Kidney tubule cell (primary cell): Measurements from ENCODE around the gene GNA12.

Experiments
- DNase-seq: peaks from one replicate; pipeline ENCODE4 v3.0.0-alpha.2; 2018; ENCODE audit warnings: low spot score

Gene GNA12

GRCh38 chr7:2817456-2817855 lies 26.7 kb downstream of the GNA12 start:
- DNase-seq = no peak

DNA sequence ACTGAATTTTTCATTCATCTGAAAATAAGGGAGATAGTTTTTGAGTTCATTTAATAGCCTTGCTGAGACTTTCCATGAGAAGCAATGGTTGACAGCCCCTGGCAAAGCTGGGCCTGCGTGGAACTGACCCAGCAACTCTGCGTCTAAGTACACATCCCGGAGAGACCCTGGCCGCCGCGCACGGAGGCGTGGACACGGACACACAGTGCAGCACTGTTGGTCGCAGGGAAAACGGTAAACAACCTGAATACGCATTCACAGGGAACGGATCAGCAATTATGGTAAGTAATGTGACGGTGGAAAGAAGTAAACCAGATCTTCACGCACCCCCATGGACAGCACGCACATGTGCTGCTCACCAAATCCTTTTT lies 28.2 kb downstream of the GNA12 start:
- DNase-seq = no peak

GRCh38 chr7:2814946-2815874 lies 28.9 kb downstream of the GNA12 start:
- DNase-seq = no peak

- DNase-seq = no peak
Observed at GRCh38 chr7:2814186-2814945, 29.7 kb downstream of the GNA12 start.

- peak; percentile 71 for DNase-seq
Observed at GRCh38 chr7:2813350-2814185, 30.5 kb downstream of the GNA12 start.

DNA sequence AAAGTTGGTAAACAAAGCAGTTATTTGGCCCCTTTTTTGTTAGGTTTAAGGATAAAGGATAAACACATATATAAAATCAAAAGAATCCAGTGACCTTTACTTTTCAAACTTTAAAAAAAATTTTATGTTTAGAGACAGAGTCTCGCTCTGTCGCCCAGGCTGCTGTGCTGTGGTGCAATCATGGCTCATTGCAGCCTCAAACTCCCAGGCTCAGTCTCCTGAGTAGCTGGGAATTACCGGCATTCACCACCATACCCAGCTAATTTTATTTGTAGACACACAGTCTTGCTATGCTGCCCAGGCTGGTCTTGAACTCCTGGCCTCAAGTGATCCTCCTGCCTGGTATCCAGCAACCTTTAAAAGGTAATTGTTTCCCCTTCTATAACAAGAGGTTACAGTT lies 31.3 kb downstream of the GNA12 start:
- DNase-seq = peak; percentile 44

DNA sequence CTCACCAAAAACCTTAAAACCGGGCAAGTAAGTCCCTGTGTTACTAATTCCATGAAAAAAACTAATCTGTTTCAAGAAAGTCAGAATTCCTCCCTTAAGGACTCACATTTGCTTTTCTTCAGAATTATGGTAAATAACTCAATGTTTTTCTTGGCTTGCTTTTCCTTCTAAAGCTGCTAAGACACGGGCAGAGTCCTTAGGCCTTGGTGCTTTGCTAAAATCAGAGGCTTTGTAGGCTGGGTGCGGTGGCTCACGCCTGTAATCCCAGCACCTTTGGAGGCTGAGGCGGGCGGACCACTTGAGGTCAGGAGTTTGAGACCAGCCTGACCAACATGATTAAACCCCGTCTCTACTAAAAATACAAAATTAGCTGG lies 32.0 kb downstream of the GNA12 start:
- no peak for DNase-seq

GRCh38 chr7:2811476-2812113 lies 32.5 kb downstream of the GNA12 start:
- no peak for DNase-seq

DNA sequence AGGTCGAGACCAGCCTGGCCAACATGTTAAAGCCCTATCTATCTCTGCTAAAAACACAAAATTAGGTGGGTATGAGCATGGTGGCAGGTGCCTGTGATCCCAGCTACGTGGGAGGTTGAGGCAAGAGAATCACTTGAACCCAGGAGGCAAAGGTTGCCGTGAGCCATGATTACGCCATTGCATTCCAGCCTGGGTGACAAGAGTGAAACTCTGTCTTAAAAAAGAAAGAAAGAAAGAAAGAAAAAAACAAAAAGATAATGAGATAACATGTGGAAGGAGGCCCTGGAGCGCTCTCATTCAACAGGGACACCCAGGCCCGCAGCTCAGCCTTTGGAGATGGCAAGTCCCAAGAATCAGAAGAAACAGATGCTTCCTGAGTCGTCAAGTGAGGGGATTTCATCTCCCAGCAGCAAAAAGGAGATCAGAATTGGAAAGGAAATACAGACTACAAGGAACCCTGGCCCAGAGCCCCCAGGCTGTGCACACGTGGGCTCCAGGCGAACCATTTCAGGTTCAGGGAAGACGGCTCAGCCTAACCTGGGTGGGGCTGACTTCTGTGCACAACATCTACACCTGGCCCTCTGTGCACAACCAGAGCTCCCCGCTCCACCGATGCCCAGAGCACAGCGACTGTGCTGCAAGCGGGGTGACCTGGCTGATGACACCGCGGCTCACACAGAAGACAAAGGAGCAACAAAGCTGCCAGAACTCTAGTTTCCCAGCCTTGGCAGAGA lies 33.3 kb downstream of the GNA12 start:
- DNase-seq = no peak

GRCh38 chr7:2809903-2810625 lies 34.0 kb downstream of the GNA12 start:
- no peak for DNase-seq

- no peak for DNase-seq
Observed at GRCh38 chr7:2808891-2809665, 35.0 kb downstream of the GNA12 start.

DNA sequence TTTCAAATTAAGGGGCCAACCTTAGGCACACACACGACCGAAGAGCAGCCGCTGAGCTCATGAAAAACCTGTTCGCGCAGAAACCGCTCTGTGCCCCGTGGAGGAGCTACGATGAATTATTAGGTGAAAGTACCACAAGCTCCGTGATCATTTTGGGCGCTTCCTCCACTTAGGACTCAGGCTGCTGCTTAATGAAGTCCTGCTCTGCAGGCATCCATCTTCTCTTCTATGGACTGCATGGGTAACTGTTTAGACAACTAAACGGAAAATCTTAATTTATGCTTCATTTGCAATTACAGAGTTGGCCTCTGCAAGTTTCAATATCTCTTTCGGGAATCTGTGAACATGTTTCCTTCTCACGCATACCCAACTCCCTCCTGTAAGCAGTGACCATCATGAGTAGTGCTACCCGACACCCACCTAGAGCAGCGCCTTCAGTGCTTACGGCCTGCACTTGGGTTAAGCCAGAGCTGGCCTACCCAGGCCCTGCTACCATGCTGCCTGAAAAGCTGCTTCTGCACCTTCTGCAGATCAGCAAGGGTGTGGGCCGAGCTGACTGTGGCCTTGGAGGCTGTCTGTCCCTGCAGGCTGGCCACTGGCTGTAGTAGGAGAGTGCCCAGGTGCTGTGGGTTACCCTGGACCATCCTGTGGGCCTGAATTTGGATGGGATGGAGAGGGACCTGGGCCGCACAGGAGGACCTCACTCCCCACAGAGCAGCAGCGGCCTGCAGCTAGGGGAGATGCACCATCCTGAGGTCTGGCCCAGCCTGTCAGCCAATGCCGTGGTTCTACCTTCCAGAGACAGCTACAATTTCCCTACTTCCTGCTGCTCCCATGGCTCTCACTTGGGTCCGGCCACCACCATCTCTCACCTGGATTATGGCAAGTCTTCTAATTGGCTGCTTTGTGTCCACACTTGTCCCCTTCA lies 36.0 kb downstream of the GNA12 start:
- no peak for DNase-seq

DNA sequence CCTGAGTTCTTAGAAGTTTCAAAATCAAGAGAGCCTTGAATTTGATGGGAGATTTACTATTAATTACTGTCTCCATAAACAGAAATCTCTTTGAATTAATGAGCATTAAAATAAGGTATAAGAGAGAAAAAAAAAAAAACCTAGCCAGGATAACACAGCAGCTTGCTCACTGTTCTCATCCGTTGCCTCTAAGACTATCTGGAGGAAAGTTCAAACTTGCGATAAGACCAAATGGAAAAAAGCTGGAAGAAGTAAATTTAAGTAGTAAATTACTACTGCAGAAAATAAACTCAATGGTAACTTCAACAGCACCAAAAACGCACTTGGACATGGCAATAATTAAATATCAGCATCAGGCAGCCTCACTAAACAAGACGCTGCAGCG lies 36.7 kb downstream of the GNA12 start:
- DNase-seq = no peak

GRCh38 chr7:2806571-2806970 lies 37.5 kb downstream of the GNA12 start:
- no peak for DNase-seq

GRCh38 chr7:2805213-2805944 lies 38.7 kb downstream of the GNA12 start:
- DNase-seq = no peak

- no peak for DNase-seq
Observed at GRCh38 chr7:2804227-2804763, 39.8 kb downstream of the GNA12 start.

DNA sequence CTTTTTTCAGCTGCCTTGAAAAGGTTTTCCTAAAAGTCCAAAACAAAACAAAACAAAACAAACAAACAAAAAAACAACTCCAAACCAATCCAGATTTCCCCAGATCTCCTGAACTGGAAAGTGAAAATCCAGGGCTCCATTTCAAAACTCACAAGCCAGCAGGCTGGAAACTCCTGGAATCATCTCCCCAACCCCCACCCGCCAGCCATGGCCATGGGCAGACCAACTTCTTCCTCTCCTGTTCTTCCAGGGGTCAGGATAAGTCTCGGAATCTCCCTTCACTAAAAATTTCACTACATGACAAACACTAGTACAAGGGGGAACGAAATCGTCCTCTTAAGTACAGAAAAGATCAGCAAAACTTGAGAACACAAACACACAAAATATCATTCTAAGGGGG lies 40.4 kb downstream of the GNA12 start:
- no peak for DNase-seq

- no peak for DNase-seq
Observed at GRCh38 chr7:2803342-2803692, 40.8 kb downstream of the GNA12 start.
